ENCODE results near the gene MLF2. TPM values are rescaled to one million over a fixed set of nuclear protein-coding genes. Genes with fewer than 3 reads are reported as not detected.

The MLF2 gene
- total RNA-seq, 1 donor from 2014 or later = 172 TPM

DNA sequence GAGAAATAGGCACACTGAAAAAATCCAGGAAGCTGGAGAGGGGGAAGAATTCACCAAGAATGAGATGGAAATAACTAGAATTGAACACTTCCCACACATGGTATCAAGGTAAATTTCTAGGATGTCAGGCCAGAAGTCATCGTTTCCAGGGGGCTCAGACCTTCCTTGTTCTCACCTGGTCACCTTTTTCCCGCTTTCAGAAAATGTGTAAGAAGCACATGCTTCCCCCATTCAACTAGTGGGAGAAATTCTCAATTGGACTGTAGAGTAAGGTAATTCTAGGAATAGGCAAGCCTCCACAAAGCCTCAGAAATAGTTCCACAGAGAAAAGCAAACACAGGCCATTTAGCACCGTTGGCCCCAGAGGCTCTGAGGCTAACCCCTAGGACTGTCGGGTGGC lies 10.4 kb upstream of the MLF2 start:
- TF ChIP-seq, protein P1, sequence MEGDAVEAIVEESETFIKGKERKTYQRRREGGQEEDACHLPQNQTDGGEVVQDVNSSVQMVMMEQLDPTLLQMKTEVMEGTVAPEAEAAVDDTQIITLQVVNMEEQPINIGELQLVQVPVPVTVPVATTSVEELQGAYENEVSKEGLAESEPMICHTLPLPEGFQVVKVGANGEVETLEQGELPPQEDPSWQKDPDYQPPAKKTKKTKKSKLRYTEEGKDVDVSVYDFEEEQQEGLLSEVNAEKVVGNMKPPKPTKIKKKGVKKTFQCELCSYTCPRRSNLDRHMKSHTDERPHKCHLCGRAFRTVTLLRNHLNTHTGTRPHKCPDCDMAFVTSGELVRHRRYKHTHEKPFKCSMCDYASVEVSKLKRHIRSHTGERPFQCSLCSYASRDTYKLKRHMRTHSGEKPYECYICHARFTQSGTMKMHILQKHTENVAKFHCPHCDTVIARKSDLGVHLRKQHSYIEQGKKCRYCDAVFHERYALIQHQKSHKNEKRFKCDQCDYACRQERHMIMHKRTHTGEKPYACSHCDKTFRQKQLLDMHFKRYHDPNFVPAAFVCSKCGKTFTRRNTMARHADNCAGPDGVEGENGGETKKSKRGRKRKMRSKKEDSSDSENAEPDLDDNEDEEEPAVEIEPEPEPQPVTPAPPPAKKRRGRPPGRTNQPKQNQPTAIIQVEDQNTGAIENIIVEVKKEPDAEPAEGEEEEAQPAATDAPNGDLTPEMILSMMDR (IDR thresholded peaks at IDR 0.05) = no peak
- peaks cover 2% of the 10 kb centered on the region for H3K36me3 Mint-ChIP-seq (ENCODE audit: low read depth)
- peak overlapping the region; percentile 51 for H3K4me3 Mint-ChIP-seq (ENCODE audit: unreplicated experiment)

GRCh38 chr12:6759741-6760140 lies 6.8 kb upstream of the MLF2 start:
- H3K27me3 Mint-ChIP-seq (ENCODE audit: low read depth) = no peaks in the 10 kb centered on the region
- peak overlapping the region; percentile 9 for H3K27ac Mint-ChIP-seq (ENCODE audit: unreplicated experiment)
- TF ChIP-seq, protein P1 (IDR thresholded peaks at IDR 0.05) = no peak
- H3K36me3 Mint-ChIP-seq (ENCODE audit: low read depth) = no peaks in the 10 kb centered on the region
- DNase-seq (ENCODE audit: low spot score) = no peak
- no peaks in the 10 kb centered on the region for H3K9me3 Mint-ChIP-seq (ENCODE audit: low read depth)
- H3K4me1 Mint-ChIP-seq (ENCODE audit: low read depth) = peaks cover 25% of the 10 kb centered on the region
- H3K4me3 Mint-ChIP-seq (ENCODE audit: unreplicated experiment) = no peak overlapping the region

More for the DNA sequence above, 10.4 kb upstream of the MLF2 start:
- H3K4me1 Mint-ChIP-seq (ENCODE audit: low read depth) = peaks cover 46% of the 10 kb centered on the region
- no peak for DNase-seq (ENCODE audit: low spot score)
- H3K27ac Mint-ChIP-seq (ENCODE audit: unreplicated experiment) = peak overlapping the region; percentile 81
- H3K9me3 Mint-ChIP-seq (ENCODE audit: low read depth) = no peaks in the 10 kb centered on the region
- no peaks in the 10 kb centered on the region for H3K27me3 Mint-ChIP-seq (ENCODE audit: low read depth)

DNA sequence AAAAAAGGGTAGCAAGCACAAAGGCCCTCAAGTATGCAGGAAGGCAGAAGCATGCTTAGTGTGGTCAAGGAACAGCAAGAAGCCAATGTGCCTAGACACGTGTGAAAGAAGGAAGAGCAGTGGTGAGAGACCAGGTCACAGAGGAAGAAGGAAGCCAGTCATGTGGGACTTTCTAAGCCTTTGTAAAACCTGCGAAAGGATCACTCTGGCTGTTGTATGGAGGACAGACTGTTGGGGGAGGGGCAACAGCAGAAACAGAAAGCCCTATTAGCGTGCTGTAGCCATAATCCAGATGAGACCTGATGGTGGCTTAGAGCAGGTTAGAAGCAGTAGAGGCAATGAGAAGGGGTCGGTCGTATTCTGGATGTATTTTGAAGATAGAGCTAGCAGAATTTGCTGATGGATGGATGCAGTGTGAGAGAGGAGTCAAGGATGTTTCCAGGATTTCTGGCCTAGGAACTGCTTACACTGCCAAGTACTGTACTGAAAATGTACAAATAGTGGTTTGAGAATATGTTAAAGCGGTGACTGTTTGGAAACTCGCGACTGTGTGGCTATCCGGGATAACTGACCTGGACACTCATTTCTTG lies 5.7 kb upstream of the MLF2 start:
- no peaks in the 10 kb centered on the region for H3K36me3 Mint-ChIP-seq (ENCODE audit: low read depth)

DNA sequence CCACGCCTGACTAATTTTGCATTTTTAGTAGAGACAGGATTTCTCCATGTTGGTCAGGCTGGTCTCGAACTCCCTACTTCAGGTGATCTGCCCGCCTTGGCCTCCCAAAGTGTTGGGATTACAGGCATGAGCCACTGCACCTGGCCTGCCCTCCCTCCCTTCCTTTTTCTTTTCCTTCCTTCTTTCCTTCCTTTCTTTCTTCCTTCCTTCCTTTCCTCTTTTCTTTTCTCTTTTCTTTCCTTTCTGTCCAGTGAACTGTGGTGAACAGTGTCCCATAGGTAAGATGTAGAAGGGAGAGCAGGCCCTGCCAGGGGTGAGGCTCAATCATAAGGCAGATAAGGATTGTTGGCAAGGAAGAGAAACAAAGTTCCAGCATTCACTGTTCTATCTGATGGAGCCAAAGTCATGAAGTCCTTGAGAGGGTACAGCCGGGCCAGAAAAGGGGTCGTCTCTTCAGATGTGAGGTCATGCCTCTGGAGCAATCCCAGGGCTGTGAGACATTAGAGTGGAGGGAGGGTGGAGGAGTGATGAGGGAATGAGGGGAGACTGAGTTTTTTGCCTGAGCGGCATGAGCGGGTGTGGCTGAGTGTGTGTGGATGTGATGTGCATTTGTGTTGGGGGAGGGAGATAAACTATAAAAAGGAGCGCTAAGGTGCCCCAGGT lies 4.2 kb upstream of the MLF2 start:
- TF ChIP-seq, protein P1 (IDR thresholded peaks at IDR 0.05) = no peak
- peaks cover 17% of the 10 kb centered on the region for H3K4me1 Mint-ChIP-seq (ENCODE audit: low read depth)
- no peak overlapping the region for H3K27ac Mint-ChIP-seq (ENCODE audit: unreplicated experiment)
- H3K9me3 Mint-ChIP-seq (ENCODE audit: low read depth) = no peaks in the 10 kb centered on the region
- H3K27me3 Mint-ChIP-seq (ENCODE audit: low read depth) = no peaks in the 10 kb centered on the region
- H3K36me3 Mint-ChIP-seq (ENCODE audit: low read depth) = peaks cover 2% of the 10 kb centered on the region
- H3K4me3 Mint-ChIP-seq (ENCODE audit: unreplicated experiment) = no peak overlapping the region
- DNase-seq (ENCODE audit: low spot score) = no peak

More for the DNA sequence above, 5.7 kb upstream of the MLF2 start:
- no peak overlapping the region for H3K4me3 Mint-ChIP-seq (ENCODE audit: unreplicated experiment)
- TF ChIP-seq, protein P1 (IDR thresholded peaks at IDR 0.05) = no peak
- no peaks in the 10 kb centered on the region for H3K9me3 Mint-ChIP-seq (ENCODE audit: low read depth)
- no peak overlapping the region for H3K27ac Mint-ChIP-seq (ENCODE audit: unreplicated experiment)
- no peak for DNase-seq (ENCODE audit: low spot score)
- no peaks in the 10 kb centered on the region for H3K27me3 Mint-ChIP-seq (ENCODE audit: low read depth)
- peaks cover 23% of the 10 kb centered on the region for H3K4me1 Mint-ChIP-seq (ENCODE audit: low read depth)

- peaks cover 11% of the 10 kb centered on the region for H3K36me3 Mint-ChIP-seq (ENCODE audit: low read depth)
- peak overlapping the region; percentile 61 for H3K27ac Mint-ChIP-seq (ENCODE audit: unreplicated experiment)
- TF ChIP-seq, protein P1 (IDR thresholded peaks at IDR 0.05) = no peak
- H3K4me3 Mint-ChIP-seq (ENCODE audit: unreplicated experiment) = no peak overlapping the region
- DNase-seq (ENCODE audit: low spot score) = no peak
- H3K4me1 Mint-ChIP-seq (ENCODE audit: low read depth) = peaks cover 26% of the 10 kb centered on the region
- no peaks in the 10 kb centered on the region for H3K27me3 Mint-ChIP-seq (ENCODE audit: low read depth)
- H3K9me3 Mint-ChIP-seq (ENCODE audit: low read depth) = no peaks in the 10 kb centered on the region
Measured at GRCh38 chr12:6754411-6754810, 1.5 kb upstream of the MLF2 start.
